ENCODE results near the gene DNAJC16.
"Not testable (repeated sequence)": the region's sequence is repeated elsewhere in the genome, so short reads cannot be mapped to it uniquely, and the experiment has no call there.

DNAJC16 gene

DNA sequence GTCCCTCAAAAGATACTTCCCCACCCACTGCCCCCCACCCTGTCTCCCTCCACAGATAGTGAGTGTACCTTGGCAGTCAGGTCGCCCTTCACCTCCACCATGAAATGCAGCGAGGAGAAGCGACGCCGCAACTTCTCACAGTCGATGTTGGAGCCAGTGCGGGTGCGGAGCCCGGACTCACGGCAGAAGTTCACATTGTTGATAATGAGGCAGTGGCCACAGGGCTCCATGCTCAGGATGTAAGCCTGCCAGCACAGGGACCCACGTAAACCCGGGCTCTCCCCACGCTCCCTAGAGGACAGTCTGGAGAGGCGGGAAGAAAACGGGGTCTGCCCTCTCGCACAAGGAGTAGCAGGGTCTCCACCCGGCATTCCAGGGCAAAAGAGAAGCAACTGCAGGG is 19.8 kb upstream of the DNAJC16 start:
- no peaks in the 10 kb centered on the region for H3K4me1 ChIP-seq (ENCODE audit: control insufficient read depth, insufficient read depth, low read length, poor library complexity, severe bottlenecking)
- H3K27me3 ChIP-seq (replicated peaks; ENCODE audit: control insufficient read depth, insufficient read depth, low read length, poor library complexity, severe bottlenecking), result no peaks in the 10 kb centered on the region
- no peak overlapping the region for H3K4me3 ChIP-seq (ENCODE audit: insufficient read depth, low read depth, low read length, poor library complexity, severe bottlenecking)
- no peaks in the 10 kb centered on the region for H3K9me3 ChIP-seq (ENCODE audit: control insufficient read depth, low read length)
- H3K36me3 ChIP-seq (ENCODE audit: control insufficient read depth, insufficient read depth, low read length), result peaks cover 9% of the 10 kb centered on the region
- H3K27ac ChIP-seq (ENCODE audit: insufficient read depth, low read length, poor library complexity, severe bottlenecking), result no peak overlapping the region
- DNase-seq, result no peak

DNA sequence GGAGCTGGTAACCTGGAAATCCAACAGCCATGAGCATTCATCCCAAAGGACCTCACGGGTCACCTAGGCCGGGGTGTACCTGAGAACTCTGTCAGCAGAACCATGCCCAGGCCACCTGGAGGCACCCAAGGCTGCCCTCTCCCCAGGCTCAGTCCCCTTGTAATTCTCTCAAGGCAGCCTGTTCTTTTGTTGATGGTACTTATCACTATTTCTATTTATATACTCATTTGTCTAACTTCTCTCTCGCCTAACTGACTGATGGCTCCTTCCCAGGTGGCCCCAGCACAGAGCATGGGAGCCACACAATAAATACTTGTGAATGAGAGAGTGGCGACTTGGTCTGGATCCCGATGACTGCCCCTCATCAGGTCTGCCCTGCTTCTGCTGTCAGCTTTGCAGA is 19.4 kb upstream of the DNAJC16 start:
- Histone ChIP-seq H3K27me3 (replicated peaks; ENCODE audit: control insufficient read depth, insufficient read depth, low read length, poor library complexity, severe bottlenecking) (no peaks in the 10 kb centered on the region), H3K36me3 (ENCODE audit: control insufficient read depth, insufficient read depth, low read length) (peaks cover 13% of the 10 kb centered on the region), H3K27ac (ENCODE audit: insufficient read depth, low read length, poor library complexity, severe bottlenecking) (no peak overlapping the region)

DNA sequence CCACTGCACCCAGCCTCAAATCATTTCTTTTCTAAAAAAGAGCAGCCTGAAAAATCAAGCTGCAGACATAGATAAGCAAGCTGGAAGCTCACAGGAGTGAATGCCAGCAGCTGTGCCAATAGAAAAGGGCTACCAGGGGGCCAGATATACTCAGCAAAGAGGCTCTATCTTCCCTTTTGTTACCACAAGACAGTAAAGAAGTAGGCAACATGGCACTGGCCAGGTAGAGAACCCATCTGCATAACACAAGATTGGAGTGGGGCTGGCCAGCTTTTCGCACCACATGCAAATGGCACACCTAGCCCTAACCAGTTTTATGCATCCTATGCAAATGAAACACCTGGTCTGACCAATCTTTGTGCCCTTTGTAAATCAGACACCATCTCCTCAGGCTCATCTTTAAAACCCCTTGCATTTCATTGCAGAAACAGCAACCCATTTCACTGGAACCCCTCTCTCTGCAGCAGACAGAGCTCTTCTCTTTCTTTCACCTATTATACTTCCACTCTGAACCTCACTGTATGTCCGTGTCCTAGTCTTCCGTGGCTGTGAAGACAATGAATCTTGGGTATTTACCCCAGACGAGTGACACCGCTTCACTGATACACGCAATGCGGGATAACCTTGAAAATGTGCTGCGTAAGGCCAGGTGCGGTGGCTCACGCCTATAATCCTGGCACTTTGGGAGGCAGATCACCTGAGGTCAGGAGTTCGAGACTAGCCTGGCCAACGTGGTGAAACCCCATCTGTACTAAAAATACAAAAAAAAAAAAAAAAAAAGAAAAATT is 17.8 kb upstream of the DNAJC16 start:
- Histone ChIP-seq H3K4me3 (ENCODE audit: insufficient read depth, low read depth, low read length, poor library complexity, severe bottlenecking) (no peak overlapping the region), H3K27me3 (replicated peaks; ENCODE audit: control insufficient read depth, insufficient read depth, low read length, poor library complexity, severe bottlenecking) (no peaks in the 10 kb centered on the region), H3K27ac (ENCODE audit: insufficient read depth, low read length, poor library complexity, severe bottlenecking) (no peak overlapping the region), H3K9me3 (ENCODE audit: control insufficient read depth, low read length) (no peaks in the 10 kb centered on the region), H3K4me1 (ENCODE audit: control insufficient read depth, insufficient read depth, low read length, poor library complexity, severe bottlenecking) (no peaks in the 10 kb centered on the region), H3K36me3 (ENCODE audit: control insufficient read depth, insufficient read depth, low read length) (peaks cover 9% of the 10 kb centered on the region)
- DNase-seq, result no peak

More for the DNA sequence above, 19.4 kb upstream of the DNAJC16 start:
- DNase-seq, result no peak
- no peak overlapping the region for H3K4me3 ChIP-seq (ENCODE audit: insufficient read depth, low read depth, low read length, poor library complexity, severe bottlenecking)
- H3K9me3 ChIP-seq (ENCODE audit: control insufficient read depth, low read length), result no peaks in the 10 kb centered on the region
- no peaks in the 10 kb centered on the region for H3K4me1 ChIP-seq (ENCODE audit: control insufficient read depth, insufficient read depth, low read length, poor library complexity, severe bottlenecking)

DNA sequence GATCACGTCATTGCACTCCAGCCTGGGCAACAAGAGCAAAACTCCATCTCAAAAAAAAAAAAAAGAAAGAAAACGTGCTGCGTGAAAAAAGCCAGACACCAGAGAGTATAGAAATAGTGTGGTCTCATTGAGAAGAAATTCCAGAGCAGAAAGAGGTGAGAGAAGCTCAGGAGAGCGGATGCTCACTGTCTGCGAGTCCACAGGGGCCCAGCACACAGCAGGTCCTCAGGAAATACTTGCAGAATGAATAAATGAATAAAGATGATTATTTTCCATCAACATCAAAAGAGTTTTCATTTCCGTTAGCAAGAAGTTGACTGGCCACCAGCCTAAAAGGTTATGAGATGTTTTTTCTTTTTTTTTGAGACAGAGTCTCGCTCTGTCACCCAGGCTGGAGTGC is 17.1 kb upstream of the DNAJC16 start:
- no peak overlapping the region for H3K27ac ChIP-seq (ENCODE audit: insufficient read depth, low read length, poor library complexity, severe bottlenecking)
- H3K4me1 ChIP-seq (ENCODE audit: control insufficient read depth, insufficient read depth, low read length, poor library complexity, severe bottlenecking), result no peaks in the 10 kb centered on the region
- no peak for DNase-seq
- peaks cover 9% of the 10 kb centered on the region for H3K36me3 ChIP-seq (ENCODE audit: control insufficient read depth, insufficient read depth, low read length)
- no peaks in the 10 kb centered on the region for H3K27me3 ChIP-seq (replicated peaks; ENCODE audit: control insufficient read depth, insufficient read depth, low read length, poor library complexity, severe bottlenecking)
- H3K9me3 ChIP-seq (ENCODE audit: control insufficient read depth, low read length), result no peaks in the 10 kb centered on the region
- H3K4me3 ChIP-seq (ENCODE audit: insufficient read depth, low read depth, low read length, poor library complexity, severe bottlenecking), result no peak overlapping the region

DNA sequence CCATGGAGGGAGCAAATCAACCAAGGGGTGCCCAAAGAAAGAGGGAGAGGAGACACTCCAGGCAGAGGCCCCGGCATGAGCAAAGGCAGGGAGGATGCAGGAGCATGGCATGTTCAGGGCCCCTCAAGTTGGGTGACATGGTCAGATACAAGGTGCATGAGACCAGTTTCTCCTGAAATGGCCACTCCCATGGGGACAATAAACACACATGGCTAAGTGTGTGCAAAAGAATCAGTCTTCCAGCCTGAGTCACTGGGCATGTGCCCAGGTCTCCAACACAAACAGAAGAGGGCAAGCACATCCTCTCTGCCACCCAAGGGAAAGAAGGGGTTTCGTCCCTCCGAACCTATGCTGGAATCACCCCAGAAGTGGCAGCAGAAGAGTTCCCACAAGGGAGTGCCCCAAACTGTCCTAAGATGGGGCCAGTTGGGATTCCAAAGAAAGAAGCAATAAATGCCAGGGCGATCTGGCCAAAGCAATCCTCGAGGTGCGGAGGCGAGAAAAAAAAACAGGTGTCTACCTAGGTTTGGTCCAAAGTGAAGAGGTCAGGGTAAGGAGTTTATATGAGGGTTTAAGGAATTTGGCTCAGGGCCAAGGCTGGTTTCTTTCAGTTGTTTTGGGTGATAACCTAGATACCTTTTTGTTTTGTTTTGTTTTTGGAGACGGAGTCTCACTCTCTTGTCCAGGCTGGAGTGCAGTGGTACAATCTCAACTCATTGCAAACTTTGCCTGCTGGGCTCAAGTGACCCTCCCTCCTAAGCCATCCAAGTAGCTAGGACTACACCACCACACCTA is 15.8 kb upstream of the DNAJC16 start:
- Histone ChIP-seq H3K27me3 (replicated peaks; ENCODE audit: control insufficient read depth, insufficient read depth, low read length, poor library complexity, severe bottlenecking) (no peaks in the 10 kb centered on the region), H3K4me3 (ENCODE audit: insufficient read depth, low read depth, low read length, poor library complexity, severe bottlenecking) (no peak overlapping the region), H3K4me1 (ENCODE audit: control insufficient read depth, insufficient read depth, low read length, poor library complexity, severe bottlenecking) (peaks cover 6% of the 10 kb centered on the region), H3K36me3 (ENCODE audit: control insufficient read depth, insufficient read depth, low read length) (peaks cover 6% of the 10 kb centered on the region), H3K9me3 (ENCODE audit: control insufficient read depth, low read length) (no peaks in the 10 kb centered on the region), H3K27ac (ENCODE audit: insufficient read depth, low read length, poor library complexity, severe bottlenecking) (no peak overlapping the region)
- no peak for DNase-seq

DNA sequence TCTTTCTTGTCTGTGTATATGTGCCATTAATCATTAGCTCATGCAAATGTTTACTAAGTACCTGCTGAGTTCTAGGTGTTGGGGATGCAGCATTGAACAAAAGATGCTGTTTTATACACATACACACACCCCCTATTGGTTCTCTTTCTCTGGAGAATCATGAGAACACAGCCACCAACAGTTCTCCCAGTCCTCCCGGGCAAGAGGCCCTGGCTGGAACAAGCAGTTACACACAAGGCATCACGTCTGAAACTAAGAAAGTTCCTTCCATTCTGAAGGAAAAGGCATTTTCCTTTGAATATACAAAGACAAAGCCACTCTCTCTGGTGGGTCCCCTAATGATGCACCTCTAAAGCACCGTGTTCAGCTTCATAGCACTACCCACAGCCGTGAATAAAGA is 13.5 kb upstream of the DNAJC16 start:
- H3K4me3 ChIP-seq (ENCODE audit: insufficient read depth, low read depth, low read length, poor library complexity, severe bottlenecking), result no peak overlapping the region
- no peaks in the 10 kb centered on the region for H3K27me3 ChIP-seq (replicated peaks; ENCODE audit: control insufficient read depth, insufficient read depth, low read length, poor library complexity, severe bottlenecking)
- peaks cover 9% of the 10 kb centered on the region for H3K36me3 ChIP-seq (ENCODE audit: control insufficient read depth, insufficient read depth, low read length)
- H3K9me3 ChIP-seq (ENCODE audit: control insufficient read depth, low read length), result no peaks in the 10 kb centered on the region
- peaks cover 6% of the 10 kb centered on the region for H3K4me1 ChIP-seq (ENCODE audit: control insufficient read depth, insufficient read depth, low read length, poor library complexity, severe bottlenecking)
- H3K27ac ChIP-seq (ENCODE audit: insufficient read depth, low read length, poor library complexity, severe bottlenecking), result no peak overlapping the region
- DNase-seq, result no peak

DNA sequence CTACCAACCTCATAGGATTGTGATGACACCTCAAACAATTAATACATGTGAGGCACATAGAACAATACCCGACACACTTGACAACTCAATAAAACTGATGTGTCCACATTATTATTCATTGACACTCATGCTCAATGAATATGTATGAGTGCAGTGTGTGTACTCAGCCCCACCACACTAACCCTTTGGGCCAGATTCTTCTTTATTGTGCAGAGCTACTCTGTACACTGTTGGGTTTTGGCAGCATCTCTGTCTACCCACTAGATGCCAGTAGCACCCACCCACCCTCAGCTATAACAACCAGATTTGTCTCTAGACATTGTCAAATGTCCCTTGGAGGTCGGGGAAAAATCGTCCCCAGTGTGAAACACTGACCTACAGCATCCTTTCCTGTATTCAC is 12.7 kb upstream of the DNAJC16 start:
- H3K36me3 ChIP-seq (ENCODE audit: control insufficient read depth, insufficient read depth, low read length), result peaks cover 9% of the 10 kb centered on the region
- H3K27me3 ChIP-seq (replicated peaks; ENCODE audit: control insufficient read depth, insufficient read depth, low read length, poor library complexity, severe bottlenecking), result no peaks in the 10 kb centered on the region
- no peak overlapping the region for H3K4me3 ChIP-seq (ENCODE audit: insufficient read depth, low read depth, low read length, poor library complexity, severe bottlenecking)
- no peak overlapping the region for H3K27ac ChIP-seq (ENCODE audit: insufficient read depth, low read length, poor library complexity, severe bottlenecking)
- DNase-seq, result no peak
- H3K9me3 ChIP-seq (ENCODE audit: control insufficient read depth, low read length), result no peaks in the 10 kb centered on the region
- peaks cover 6% of the 10 kb centered on the region for H3K4me1 ChIP-seq (ENCODE audit: control insufficient read depth, insufficient read depth, low read length, poor library complexity, severe bottlenecking)

DNA sequence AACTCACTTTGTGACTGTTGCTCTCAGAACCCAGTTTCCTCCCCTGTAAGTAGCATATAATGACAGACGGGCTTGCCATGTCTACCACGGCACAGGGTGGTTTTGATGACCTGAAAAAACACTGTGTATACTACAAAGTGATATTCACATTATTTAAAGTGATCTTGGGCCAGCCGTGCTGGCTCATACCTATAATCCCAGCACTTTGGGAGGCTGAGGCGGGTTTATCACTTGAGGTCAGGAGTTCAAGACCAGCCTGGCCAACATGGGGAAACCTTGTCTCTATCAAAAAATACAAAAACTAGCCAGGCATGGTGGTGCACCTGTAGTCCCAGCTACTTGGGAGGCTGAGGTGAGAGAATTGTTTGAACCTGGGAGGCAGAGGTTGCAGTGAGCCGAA is 12.1 kb upstream of the DNAJC16 start:
- not testable (repeated sequence) for H3K4me3 ChIP-seq (ENCODE audit: insufficient read depth, low read depth, low read length, poor library complexity, severe bottlenecking); DNase-seq; H3K9me3 ChIP-seq (ENCODE audit: control insufficient read depth, low read length); H3K27me3 ChIP-seq (replicated peaks; ENCODE audit: control insufficient read depth, insufficient read depth, low read length, poor library complexity, severe bottlenecking); H3K27ac ChIP-seq (ENCODE audit: insufficient read depth, low read length, poor library complexity, severe bottlenecking); H3K4me1 ChIP-seq (ENCODE audit: control insufficient read depth, insufficient read depth, low read length, poor library complexity, severe bottlenecking); H3K36me3 ChIP-seq (ENCODE audit: control insufficient read depth, insufficient read depth, low read length)

DNA sequence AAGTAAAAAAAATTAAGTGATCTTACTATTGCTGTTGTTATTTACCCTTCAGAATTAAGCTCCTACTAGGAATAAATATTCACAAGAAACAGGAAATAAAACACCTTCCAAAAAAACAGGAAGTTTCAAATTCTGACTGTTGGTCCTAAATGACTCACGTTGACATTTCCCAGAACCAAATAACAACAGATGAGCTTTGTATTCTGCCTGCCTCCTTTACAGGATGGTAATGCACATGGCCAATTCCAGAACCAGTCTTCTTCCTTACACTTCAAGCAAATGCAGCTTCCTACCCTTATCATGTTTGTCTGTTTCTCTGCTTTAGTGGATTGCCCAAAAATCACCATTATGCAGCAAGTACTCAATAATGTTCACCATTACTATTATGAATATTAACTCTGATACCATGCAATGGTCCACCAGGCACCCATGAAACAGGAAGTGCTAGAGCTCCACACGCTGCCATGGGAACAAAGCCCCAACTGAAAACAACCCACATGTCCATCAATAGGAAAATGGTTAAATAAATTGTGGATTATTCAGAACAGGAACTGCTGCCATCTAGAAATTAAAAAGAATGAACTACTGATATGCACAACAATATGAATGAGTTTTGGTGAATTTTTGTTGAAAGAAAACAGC is 11.5 kb upstream of the DNAJC16 start:
- Histone ChIP-seq H3K36me3 (ENCODE audit: control insufficient read depth, insufficient read depth, low read length) (peaks cover 9% of the 10 kb centered on the region), H3K27ac (ENCODE audit: insufficient read depth, low read length, poor library complexity, severe bottlenecking) (no peak overlapping the region), H3K9me3 (ENCODE audit: control insufficient read depth, low read length) (no peaks in the 10 kb centered on the region), H3K4me3 (ENCODE audit: insufficient read depth, low read depth, low read length, poor library complexity, severe bottlenecking) (no peak overlapping the region), H3K27me3 (replicated peaks; ENCODE audit: control insufficient read depth, insufficient read depth, low read length, poor library complexity, severe bottlenecking) (no peaks in the 10 kb centered on the region), H3K4me1 (ENCODE audit: control insufficient read depth, insufficient read depth, low read length, poor library complexity, severe bottlenecking) (peaks cover 6% of the 10 kb centered on the region)
- no peak for DNase-seq

DNA sequence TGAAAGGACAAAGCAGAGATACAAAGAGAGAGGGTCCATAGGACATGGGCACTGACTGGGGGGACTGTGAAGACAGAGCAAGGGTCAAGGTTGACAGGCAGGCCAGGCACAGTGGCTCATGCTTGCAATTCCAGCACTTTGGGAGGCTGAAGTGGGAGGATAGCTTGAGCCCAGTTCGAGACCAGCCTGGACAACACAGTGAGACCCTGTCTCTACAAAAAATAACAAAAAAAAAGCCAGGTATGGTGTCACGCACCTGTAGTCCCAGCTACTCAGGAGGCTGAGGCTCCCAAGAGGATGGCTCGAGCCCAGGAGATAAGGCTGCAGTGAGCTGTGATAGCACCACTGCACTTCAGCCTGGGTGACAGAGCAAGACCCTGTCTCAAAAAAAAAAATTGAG is 7.0 kb upstream of the DNAJC16 start:
- H3K27me3 ChIP-seq (replicated peaks; ENCODE audit: control insufficient read depth, insufficient read depth, low read length, poor library complexity, severe bottlenecking), result no peaks in the 10 kb centered on the region
- DNase-seq, result no peak
- H3K4me3 ChIP-seq (ENCODE audit: insufficient read depth, low read depth, low read length, poor library complexity, severe bottlenecking), result no peak overlapping the region
- H3K27ac ChIP-seq (ENCODE audit: insufficient read depth, low read length, poor library complexity, severe bottlenecking), result no peak overlapping the region
- no peaks in the 10 kb centered on the region for H3K9me3 ChIP-seq (ENCODE audit: control insufficient read depth, low read length)
- H3K4me1 ChIP-seq (ENCODE audit: control insufficient read depth, insufficient read depth, low read length, poor library complexity, severe bottlenecking), result peaks cover 10% of the 10 kb centered on the region
- H3K36me3 ChIP-seq (ENCODE audit: control insufficient read depth, insufficient read depth, low read length), result peaks cover 5% of the 10 kb centered on the region

All from effector memory CD4-positive, alpha-beta T cell (primary cell).